ENCODE results near the gene HCAR2.
"Not testable (repeated sequence)": the region's sequence is repeated elsewhere in the genome, so short reads cannot be mapped to it uniquely, and the experiment has no call there.

HCAR2 gene

GRCh38 chr12:122669397-122670070 lies 33.6 kb downstream of the HCAR2 start:
- DNase-seq (ENCODE audit: low read depth in 1 of 2, low spot score in 1 of 2): no peak

- no peak for DNase-seq (ENCODE audit: low read depth in 1 of 2, low spot score in 1 of 2)
Observed at GRCh38 chr12:122668268-122668667, 34.9 kb downstream of the HCAR2 start.

GRCh38 chr12:122665759-122666158 lies 37.4 kb downstream of the HCAR2 start:
- no peak for DNase-seq (ENCODE audit: low read depth in 1 of 2, low spot score in 1 of 2)

- DNase-seq (ENCODE audit: low read depth in 1 of 2, low spot score in 1 of 2): no peak
Observed at GRCh38 chr12:122665349-122665748, 37.8 kb downstream of the HCAR2 start.

GRCh38 chr12:122661938-122662337 lies 41.2 kb downstream of the HCAR2 start:
- DNase-seq (ENCODE audit: low read depth in 1 of 2, low spot score in 1 of 2): no peak

- no peak for DNase-seq (ENCODE audit: low read depth in 1 of 2, low spot score in 1 of 2)
Observed at GRCh38 chr12:122661246-122661645, 41.9 kb downstream of the HCAR2 start.

- DNase-seq (ENCODE audit: low read depth in 1 of 2, low spot score in 1 of 2): no peak
Observed at GRCh38 chr12:122659579-122659978, 43.6 kb downstream of the HCAR2 start.

- DNase-seq (ENCODE audit: low read depth in 1 of 2, low spot score in 1 of 2): no peak
Observed at GRCh38 chr12:122656298-122656697, 46.9 kb downstream of the HCAR2 start.

GRCh38 chr12:122653291-122653690 lies 49.9 kb downstream of the HCAR2 start:
- DNase-seq (ENCODE audit: low read depth in 1 of 2, low spot score in 1 of 2): not testable (repeated sequence)

- no peak for DNase-seq (ENCODE audit: low read depth in 1 of 2, low spot score in 1 of 2)
Observed at GRCh38 chr12:122651520-122652224, 51.5 kb downstream of the HCAR2 start.
